Gastroesophageal sphincter (tissue), 4 donors: Measurements from ENCODE around the gene VLDLR. TPM values are rescaled to one million over a fixed set of nuclear protein-coding genes. Genes with fewer than 3 reads are reported as not detected.
"Not testable (repeated sequence)": the region's sequence is repeated elsewhere in the genome, so short reads cannot be mapped to it uniquely, and the experiment has no call there.

Experiments
- ATAC-seq: fragments of 150-250 bp; one replicate; pipeline ENCODE4 v1.9.1; 2016; ENCODE audit warnings: mild to moderate bottlenecking, moderate library complexity
- H3K27ac ChIP-seq, 4 donors: fragments of 200-600 bp; sonication (generic) in 3 of 4; 1 replicate in 3 of 4; 2 replicates in 1 of 4; pipeline ENCODE4 v1.5.1; 2016 to 2019
- H3K27me3 ChIP-seq: fragments of 200-600 bp; sonication (generic); one replicate; pipeline ENCODE4 v1.5.1; 2019
- H3K36me3 ChIP-seq, 2 donors: fragments of 200-600 bp; sonication (generic); one replicate each; pipeline ENCODE4 v1.5.1; 2019; ENCODE audit warnings: control low read depth in 1 of 2
- H3K4me1 ChIP-seq, 3 donors: fragments of 200-600 bp; sonication (generic); 1 replicate in 2 of 3; 2 replicates in 1 of 3; pipeline ENCODE4 v1.5.1; 2016 to 2019; ENCODE audit warnings: control low read depth in 2 of 3
- H3K4me3 ChIP-seq, 2 donors: fragments of 200-600 bp; sonication (generic); one replicate each; pipeline ENCODE4 v1.5.1; 2019; ENCODE audit warnings: mild to moderate bottlenecking in 1 of 2, moderate library complexity in 1 of 2
- H3K9me3 ChIP-seq, 3 donors: fragments of 200-600 bp; sonication (generic); one replicate each; pipeline ENCODE4 v1.5.1; 2017 to 2019; ENCODE audit warnings: control low read depth in 2 of 3
- EP300 ChIP-seq: sonication (generic); formaldehyde crosslinking; IDR thresholded peaks from one replicate; pipeline ENCODE4 v1.6.1; 2017; ENCODE audit warnings: antibody characterized with exemption, mild to moderate bottlenecking
- POLR2A ChIP-seq, 2 donors: fragments of 450-650 bp; IDR thresholded peaks; one replicate each; pipeline ENCODE4 v1.6.1; 2017; ENCODE audit warnings: antibody characterized with exemption in 2 of 2, mild to moderate bottlenecking in 2 of 2, moderate library complexity in 1 of 2
- POLR2AphosphoS5 ChIP-seq: sonication (generic); formaldehyde crosslinking; IDR thresholded peaks from one replicate; pipeline ENCODE4 v1.6.1; 2017; ENCODE audit warnings: antibody characterized with exemption
- WGBS, 2 donors: methylation state at CpG; one replicate each; pipeline ENCODE4 v1.1.5; 2018; ENCODE audit warnings: low coverage in 1 of 2; 5-methylcytosine and 5-hydroxymethylcytosine counted together
- total RNA-seq, 4 donors: library from RNA; depleted of rRNA; stranded (reverse); fragments of >200 nt; gene quantifications; one replicate each; pipeline ENCODE4 v1.1.0, GENCODE V29; 2016
- TF ChIP-seq, protein P1 (sequence below), 4 experiments: fragments of 200-600 bp in 2 of 4; fragments of 450-650 bp in 2 of 4; sonication (generic) in 1 of 4; IDR thresholded peaks; one replicate each; pipeline ENCODE4 v1.5.1; 2017 to 2019; ENCODE audit warnings: antibody characterized with exemption in 4 of 4, mild to moderate bottlenecking in 2 of 4, moderate library complexity in 2 of 4

Gene VLDLR
- total RNA-seq, 4 donors from 2014 or later = 19.0 to 26.3 (median 20.8) TPM

DNA sequence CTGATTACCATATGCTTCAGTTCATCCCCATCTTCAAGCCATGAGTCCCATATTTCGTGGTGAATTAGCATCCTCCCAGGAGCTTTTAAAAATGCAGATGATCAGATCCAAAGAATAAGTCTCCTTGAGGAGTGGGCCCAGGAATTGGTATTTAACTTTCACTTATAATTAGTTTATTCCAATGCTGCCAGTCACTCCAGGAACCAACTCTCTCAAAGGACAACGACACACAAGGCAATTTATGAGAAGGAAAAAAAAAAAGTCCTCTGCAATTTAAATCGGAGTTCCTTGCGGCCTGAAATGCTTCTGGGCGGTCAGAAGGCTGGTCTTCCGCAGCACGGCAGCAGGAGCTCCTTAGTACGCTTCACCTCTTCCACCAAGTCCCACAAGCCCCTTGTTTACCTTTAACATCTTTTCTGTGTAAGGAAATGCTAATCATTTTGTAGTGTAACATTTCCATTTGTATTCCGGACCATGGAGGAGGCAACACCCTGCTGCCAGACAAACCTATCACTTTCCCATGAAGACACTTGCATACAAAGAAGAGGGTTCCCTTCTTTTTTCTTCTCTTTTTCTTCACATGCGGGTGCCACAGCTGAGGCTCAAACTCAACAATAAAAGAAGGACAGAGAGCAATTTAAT is 79.4 kb downstream of the VLDLR start:
- Histone ChIP-seq H3K27ac (no peak overlapping the region), H3K4me3 (no peak overlapping the region), H3K36me3 (no peaks in the 10 kb centered on the region), H3K9me3 (no peaks in the 10 kb centered on the region), H3K27me3 (no peaks in the 10 kb centered on the region), H3K4me1 (no peaks in the 10 kb centered on the region)
- TF ChIP-seq POLR2AphosphoS5 (no peak), EP300 (no peak), POLR2A (IDR thresholded peaks at IDR 0.05) (no peak)
- TF ChIP-seq, protein P1, sequence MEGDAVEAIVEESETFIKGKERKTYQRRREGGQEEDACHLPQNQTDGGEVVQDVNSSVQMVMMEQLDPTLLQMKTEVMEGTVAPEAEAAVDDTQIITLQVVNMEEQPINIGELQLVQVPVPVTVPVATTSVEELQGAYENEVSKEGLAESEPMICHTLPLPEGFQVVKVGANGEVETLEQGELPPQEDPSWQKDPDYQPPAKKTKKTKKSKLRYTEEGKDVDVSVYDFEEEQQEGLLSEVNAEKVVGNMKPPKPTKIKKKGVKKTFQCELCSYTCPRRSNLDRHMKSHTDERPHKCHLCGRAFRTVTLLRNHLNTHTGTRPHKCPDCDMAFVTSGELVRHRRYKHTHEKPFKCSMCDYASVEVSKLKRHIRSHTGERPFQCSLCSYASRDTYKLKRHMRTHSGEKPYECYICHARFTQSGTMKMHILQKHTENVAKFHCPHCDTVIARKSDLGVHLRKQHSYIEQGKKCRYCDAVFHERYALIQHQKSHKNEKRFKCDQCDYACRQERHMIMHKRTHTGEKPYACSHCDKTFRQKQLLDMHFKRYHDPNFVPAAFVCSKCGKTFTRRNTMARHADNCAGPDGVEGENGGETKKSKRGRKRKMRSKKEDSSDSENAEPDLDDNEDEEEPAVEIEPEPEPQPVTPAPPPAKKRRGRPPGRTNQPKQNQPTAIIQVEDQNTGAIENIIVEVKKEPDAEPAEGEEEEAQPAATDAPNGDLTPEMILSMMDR (IDR thresholded peaks at IDR 0.05) = no peak
- WGBS, 2 donors = 77 to 89% methylated on average over 8 to 10 of the region's 10 CpGs
- no peak for ATAC-seq

DNA sequence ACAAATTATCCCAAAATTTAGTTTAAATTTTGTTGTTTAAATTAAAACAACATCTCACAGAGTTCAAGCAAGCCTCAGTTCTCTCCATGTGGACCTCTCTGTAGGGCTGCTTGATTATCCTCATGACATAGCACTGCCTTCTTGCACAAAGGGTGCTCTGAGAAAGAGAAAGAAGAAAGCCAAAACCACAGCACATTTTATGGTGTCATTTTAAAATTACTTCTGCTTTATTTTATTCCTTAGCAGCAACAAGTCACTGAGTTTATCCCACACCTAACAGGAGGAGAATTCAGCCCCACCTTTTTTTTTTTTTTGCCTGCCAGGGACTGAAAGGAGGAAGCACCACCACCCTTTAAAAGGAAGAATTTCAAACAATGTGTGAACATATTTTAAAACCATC is 82.9 kb downstream of the VLDLR start:
- no peak for ATAC-seq
- Histone ChIP-seq H3K4me3 (no peak overlapping the region), H3K9me3 (no peaks in the 10 kb centered on the region), H3K4me1 (no peaks in the 10 kb centered on the region), H3K27ac (no peak overlapping the region), H3K36me3 (no peaks in the 10 kb centered on the region), H3K27me3 (no peaks in the 10 kb centered on the region)
- TF ChIP-seq POLR2A (IDR thresholded peaks at IDR 0.05) = no peak
- TF ChIP-seq, protein P1 (IDR thresholded peaks at IDR 0.05) = no peak
- TF ChIP-seq EP300 = no peak
- TF ChIP-seq POLR2AphosphoS5 = no peak

DNA sequence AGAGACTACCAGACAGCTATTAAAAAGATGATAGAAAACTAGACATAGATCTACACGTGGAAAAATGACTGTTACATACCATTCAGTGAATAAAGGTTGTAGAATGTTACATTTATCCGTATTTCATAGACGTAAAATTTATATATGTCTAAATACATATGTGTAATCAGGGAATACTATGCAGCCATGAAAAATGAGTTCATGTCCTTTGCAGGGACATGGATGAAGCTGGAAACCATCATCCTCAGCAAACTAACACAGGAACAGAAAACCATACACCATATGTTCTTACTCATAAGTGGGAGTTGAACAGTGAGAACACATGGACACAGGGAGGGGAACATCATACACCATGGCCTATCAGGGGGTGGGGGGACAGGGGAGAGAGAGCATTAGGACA is 85.7 kb downstream of the VLDLR start:
- H3K27ac ChIP-seq, ATAC-seq, H3K4me3 ChIP-seq, H3K9me3 ChIP-seq, H3K4me1 ChIP-seq, H3K36me3 ChIP-seq, H3K27me3 ChIP-seq: not testable (repeated sequence)
- 94 to 100% methylated on average over 3 of the region's 3 CpGs for WGBS, 2 donors

Other genes with a start within 250 kb of the VLDLR start
- not detected for gene KCNV2, start 95.7 kb downstream of the VLDLR start, total RNA-seq
- 10 to 100 TPM; 16.7 to 30.6 (median 28.7) TPM for gene PUM3, start 222.3 kb downstream of the VLDLR start, total RNA-seq